Spleen (tissue), 11 donors: ENCODE data around the gene CNOT3. TPM values are rescaled to one million over a fixed set of nuclear protein-coding genes. Genes with fewer than 3 reads are reported as not detected.

ENCODE experiments used
- DNase-seq: peaks from one replicate; pipeline ENCODE4 v3.0.0-alpha.2; 2020
- H3K27ac ChIP-seq, 8 donors: fragments of 200-600 bp; sonication (generic) in 7 of 8; 1 replicate in 4 of 8; 2 replicates in 4 of 8; pipeline versions ENCODE4 v1.5.0 to v1.8.0; 2016 to 2021; ENCODE audit warnings: inconsistent platforms in 4 of 8, mild to moderate bottlenecking in 4 of 8, moderate library complexity in 1 of 8
- H3K27me3 ChIP-seq, 7 donors: fragments of 200-600 bp; sonication (generic) in 6 of 7; replicated peaks in 1 of 7; 1 replicate in 4 of 7; 2 replicates in 3 of 7; pipeline versions ENCODE4 v1.5.0 to v1.8.0; 2016 to 2021; ENCODE audit warnings: inconsistent platforms in 3 of 7, mild to moderate bottlenecking in 1 of 7
- H3K36me3 ChIP-seq, 6 donors: fragments of 200-600 bp; sonication (generic) in 5 of 6; 1 replicate in 4 of 6; 2 replicates in 2 of 6; pipeline versions ENCODE4 v1.5.0 to v1.8.0; 2016 to 2021; ENCODE audit warnings: inconsistent platforms in 2 of 6
- H3K4me1 ChIP-seq, 6 donors: fragments of 200-600 bp; sonication (generic) in 5 of 6; 1 replicate in 3 of 6; 2 replicates in 3 of 6; pipeline versions ENCODE4 v1.5.0 to v1.8.0; 2016 to 2021; ENCODE audit warnings: inconsistent platforms in 3 of 6
- H3K4me3 ChIP-seq, 8 donors: fragments of 200-600 bp; sonication (generic) in 7 of 8; 1 replicate in 4 of 8; 2 replicates in 4 of 8; pipeline versions ENCODE4 v1.5.0 to v1.8.0; 2016 to 2021; ENCODE audit warnings: inconsistent platforms in 4 of 8, mild to moderate bottlenecking in 4 of 8, moderate library complexity in 2 of 8
- H3K9me3 ChIP-seq, 8 donors: fragments of 200-600 bp; sonication (generic) in 7 of 8; 1 replicate in 4 of 8; 2 replicates in 4 of 8; pipeline versions ENCODE4 v1.5.0 to v1.8.0; 2016 to 2021; ENCODE audit warnings: inconsistent platforms in 4 of 8
- CTCF ChIP-seq, 11 experiments: fragments of 200-600 bp in 7 of 11; fragments of 450-650 bp in 4 of 11; sonication (generic) in 4 of 11; IDR thresholded peaks in 8 of 11; conservative IDR thresholded peaks in 3 of 11; 1 replicate in 7 of 11; 2 replicates in 4 of 11; pipeline versions ENCODE4 v1.4.0 to v1.8.0; 2016 to 2021; ENCODE audit warnings: antibody characterized with exemption in 11 of 11, inconsistent platforms in 4 of 11, mild to moderate bottlenecking in 1 of 11
- POLR2A ChIP-seq, 3 donors: fragments of 450-650 bp; IDR thresholded peaks; one replicate each; pipeline ENCODE4 v1.5.1; 2017; ENCODE audit warnings: antibody characterized with exemption in 3 of 3, mild to moderate bottlenecking in 1 of 3
- POLR2AphosphoS5 ChIP-seq, 3 donors: sonication (generic); formaldehyde crosslinking; IDR thresholded peaks; one replicate each; pipeline ENCODE4 v1.5.1; 2017; ENCODE audit warnings: antibody characterized with exemption in 3 of 3
- WGBS, 5 donors: extraction: QIAGEN DNeasy Blood & Tissue Kit in 3 of 5; methylation state at CpG; one replicate each; pipeline versions ENCODE4 v1.1.5 to v1.1.7; 2013 to 2018; 5-methylcytosine and 5-hydroxymethylcytosine counted together
- intact Hi-C: fragments of 100-400 bp; cut with DNase I; formaldehyde crosslinking; loops from one replicate; pipeline ENCODE4 v1.15.0; 2023; ENCODE audit warnings: low total_unique reads
- polyA plus RNA-seq, 3 donors: library from polyadenylated mRNA; stranded (reverse); fragments of 200-250 nt; gene quantifications; one replicate each; pipeline ENCODE4 v1.2.1, GENCODE V29; 2013
- total RNA-seq, 7 donors: library from RNA; depleted of rRNA in 3 of 7; stranded (reverse); fragments of >200 nt in 3 of 7; fragmentation: NEBNext Ultra II Directional in 4 of 7; extraction: Animal tissue kit (Norgen Biotek cat#: 25700) in 4 of 7; gene quantifications; one replicate each; pipeline versions ENCODE4 v1.1.0 to v1.2.1, GENCODE V29; 2016 to 2021
- donor health status: healthy with polysubstance abuse.
- donor health status: DM: no; HTN: no; CAD: no; lungs with moderate emphysema.
- donor health status: DM: no; HTN: no; CAD: no.
- donor health status: Bipolar disorder and iron deficiency.
- donor health status: healthy.
- donor health status: DM: no; HTN: no; CAD: no.
- donor health status: DM: yes; HTN: yes; CAD: no.

CNOT3 gene
- total and polyA plus RNA-seq, 10 donors = 17.7 to 56.1 (median 42.8) TPM

- Histone ChIP-seq H3K4me3 (no peak overlapping the region), H3K36me3 (peaks cover 10 to 100% (median 100%) of the 10 kb centered on the region in 6 donors), H3K4me1 (peaks cover 0 to 37% (median 6%) of the 10 kb centered on the region in 6 donors), H3K27me3 (no peaks in the 10 kb centered on the region), H3K9me3 (no peaks in the 10 kb centered on the region), H3K27ac (peak overlapping the region in 6 of 8 donors; percentile 20 to 67 (median 44))
- DNase-seq = no peak
- 69 to 92% (median 85%) methylated on average over 3 of the region's 3 CpGs for WGBS, 5 donors
- intact Hi-C loops = no loop called here
- peak in 1 of 11 experiments; percentile 6 for TF ChIP-seq CTCF (IDR thresholded peaks at IDR 0.05 in 8 of 11, conservative IDR thresholded peaks at IDR 0.05 in 3 of 11)
- no peak for TF ChIP-seq POLR2A (IDR thresholded peaks at IDR 0.05)
- TF ChIP-seq POLR2AphosphoS5 (IDR thresholded peaks at IDR 0.05) = peak in 1 of 3 donors; percentile 27
Measured at GRCh38 chr19:54147676-54148075, 10.1 kb downstream of the CNOT3 start.

- H3K4me3 ChIP-seq = no peak overlapping the region
- no peak for DNase-seq
- H3K27me3 ChIP-seq = no peaks in the 10 kb centered on the region
- H3K27ac ChIP-seq = peak overlapping the region in 6 of 8 donors; percentile 20 to 67 (median 36)
- WGBS, 5 donors = 76 to 95% (median 80%) methylated on average over 16 to 19 of the region's 19 CpGs
- intact Hi-C loops = no loop called here
- no peak for TF ChIP-seq POLR2A (IDR thresholded peaks at IDR 0.05)
- TF ChIP-seq CTCF (IDR thresholded peaks at IDR 0.05 in 8 of 11, conservative IDR thresholded peaks at IDR 0.05 in 3 of 11) = no peak
- TF ChIP-seq POLR2AphosphoS5 (IDR thresholded peaks at IDR 0.05) = peak in 1 of 3 donors; percentile 59
- H3K9me3 ChIP-seq = no peaks in the 10 kb centered on the region
- peaks cover 0 to 40% (median 6%) of the 10 kb centered on the region in 6 donors for H3K4me1 ChIP-seq
- H3K36me3 ChIP-seq = peaks cover 10 to 100% (median 100%) of the 10 kb centered on the region in 6 donors
Measured at GRCh38 chr19:54148158-54148557, 10.6 kb downstream of the CNOT3 start.

- TF ChIP-seq CTCF (IDR thresholded peaks at IDR 0.05 in 8 of 11, conservative IDR thresholded peaks at IDR 0.05 in 3 of 11) (no peak), POLR2AphosphoS5 (IDR thresholded peaks at IDR 0.05) (peak in 1 of 3 donors; percentile 46)
- peaks cover 0 to 51% (median 9%) of the 10 kb centered on the region in 6 donors for H3K4me1 ChIP-seq
- H3K9me3 ChIP-seq = no peaks in the 10 kb centered on the region
- H3K36me3 ChIP-seq = peaks cover 4 to 100% (median 100%) of the 10 kb centered on the region in 6 donors
- 74 to 81% (median 79%) methylated on average over 12 of the region's 12 CpGs for whole genome bisulfite sequencing, 5 donors
- intact Hi-C loops = no loop called here
- peak overlapping the region in 3 of 8 donors; percentile 40 to 67 (median 56) for H3K27ac ChIP-seq
- no peak overlapping the region for H3K4me3 ChIP-seq
- no peaks in the 10 kb centered on the region for H3K27me3 ChIP-seq
- no peak for DNase-seq
Measured at GRCh38 chr19:54149021-54149812, 11.7 kb downstream of the CNOT3 start.

GRCh38 chr19:54151362-54152035 is 13.9 kb downstream of the CNOT3 start:
- Histone ChIP-seq H3K27ac (no peak overlapping the region), H3K9me3 (no peaks in the 10 kb centered on the region), H3K4me1 (peaks cover 0 to 68% (median 26%) of the 10 kb centered on the region in 6 donors), H3K27me3 (no peaks in the 10 kb centered on the region), H3K36me3 (peaks cover 2 to 100% (median 100%) of the 10 kb centered on the region in 6 donors), H3K4me3 (no peak overlapping the region)
- no peak for DNase-seq
- WGBS, 5 donors = 87 to 95% (median 89%) methylated on average over 19 to 23 of the region's 23 CpGs
- intact Hi-C loops = no loop called here
- TF ChIP-seq POLR2AphosphoS5 (IDR thresholded peaks at IDR 0.05) (peak; percentile 30 to 42 (median 38)), CTCF (IDR thresholded peaks at IDR 0.05 in 8 of 11, conservative IDR thresholded peaks at IDR 0.05 in 3 of 11) (no peak), POLR2A (IDR thresholded peaks at IDR 0.05) (no peak)
